Gastrocnemius medialis (tissue), 4 donors: ENCODE results near the gene MRPS12.
"Not testable (repeated sequence)": the region's sequence is repeated elsewhere in the genome, so short reads cannot be mapped to it uniquely, and the experiment has no call there.

Experiments
- POLR2A ChIP-seq, 2 donors: fragments of 450-650 bp; IDR thresholded peaks; one replicate each; pipeline ENCODE4 v1.6.1; 2017; ENCODE audit warnings: antibody characterized with exemption in 2 of 2, mild to moderate bottlenecking in 2 of 2, moderate library complexity in 2 of 2
- TF ChIP-seq, protein P1 (sequence below), 5 experiments: fragments of 450-650 bp in 3 of 5; fragments of 200-600 bp in 2 of 5; sonication (generic) in 2 of 5; IDR thresholded peaks in 4 of 5; conservative IDR thresholded peaks in 1 of 5; 1 replicate in 4 of 5; 2 replicates in 1 of 5; pipeline ENCODE4 v1.5.1; 2016 to 2019; ENCODE audit warnings: antibody characterized with exemption in 5 of 5, mild to moderate bottlenecking in 3 of 5, moderate library complexity in 3 of 5

DNA sequence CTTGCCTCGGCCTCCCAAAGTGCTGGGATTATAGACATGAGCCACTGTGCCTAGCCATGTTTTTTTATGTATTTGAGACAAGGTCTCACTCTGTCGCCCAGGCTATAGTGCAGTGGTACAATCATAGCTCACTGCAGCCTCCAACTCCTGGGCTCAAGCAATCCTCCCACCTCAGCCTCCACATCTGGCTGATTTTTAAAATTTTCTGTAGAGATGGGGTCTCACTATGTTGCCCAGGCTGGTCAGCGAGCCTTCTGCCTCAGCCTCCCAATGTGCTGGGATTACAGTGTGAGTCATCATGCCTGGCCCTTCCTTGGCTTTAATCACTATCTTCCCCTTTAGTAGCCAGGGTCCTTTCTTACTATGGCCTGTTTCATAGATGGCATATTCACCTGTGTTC lies 46.1 kb upstream of the MRPS12 start:
- TF ChIP-seq, protein P1, sequence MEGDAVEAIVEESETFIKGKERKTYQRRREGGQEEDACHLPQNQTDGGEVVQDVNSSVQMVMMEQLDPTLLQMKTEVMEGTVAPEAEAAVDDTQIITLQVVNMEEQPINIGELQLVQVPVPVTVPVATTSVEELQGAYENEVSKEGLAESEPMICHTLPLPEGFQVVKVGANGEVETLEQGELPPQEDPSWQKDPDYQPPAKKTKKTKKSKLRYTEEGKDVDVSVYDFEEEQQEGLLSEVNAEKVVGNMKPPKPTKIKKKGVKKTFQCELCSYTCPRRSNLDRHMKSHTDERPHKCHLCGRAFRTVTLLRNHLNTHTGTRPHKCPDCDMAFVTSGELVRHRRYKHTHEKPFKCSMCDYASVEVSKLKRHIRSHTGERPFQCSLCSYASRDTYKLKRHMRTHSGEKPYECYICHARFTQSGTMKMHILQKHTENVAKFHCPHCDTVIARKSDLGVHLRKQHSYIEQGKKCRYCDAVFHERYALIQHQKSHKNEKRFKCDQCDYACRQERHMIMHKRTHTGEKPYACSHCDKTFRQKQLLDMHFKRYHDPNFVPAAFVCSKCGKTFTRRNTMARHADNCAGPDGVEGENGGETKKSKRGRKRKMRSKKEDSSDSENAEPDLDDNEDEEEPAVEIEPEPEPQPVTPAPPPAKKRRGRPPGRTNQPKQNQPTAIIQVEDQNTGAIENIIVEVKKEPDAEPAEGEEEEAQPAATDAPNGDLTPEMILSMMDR (IDR thresholded peaks at IDR 0.05 in 4 of 5, conservative IDR thresholded peaks at IDR 0.05 in 1 of 5), result not testable (repeated sequence)
- not testable (repeated sequence) for TF ChIP-seq POLR2A (IDR thresholded peaks at IDR 0.05)
